MCF 10A (cell line): ENCODE data around the gene NINJ1. TPM values are rescaled to one million over a fixed set of nuclear protein-coding genes. Genes with fewer than 3 reads are reported as not detected.
A peak's percentile ranks its signal among the peaks of the same experiment; 100 is the strongest.

Experiments used
- BruUV-seq: library from RNA; stranded (reverse); fragments of 400-500 nt; replicated peaks from 2 replicates; lab custom pipeline; 2021; lab: Mats Ljungman, UMichigan
- CTCF ChIA-PET: fragments of 300-600 bp; sonication (Branson Sonifier 250); formaldehyde crosslinking; extraction: SDS; loops from one replicate; lab custom pipeline; 2021; ENCODE audit warnings: antibody characterized with exemption, inconsistent platforms; lab: Yijun Ruan, JAX
- POLR2A ChIA-PET: fragments of 300-600, 350-650 bp; sonication (Branson Sonifier 250); formaldehyde crosslinking; extraction: SDS; loops from one replicate; lab custom pipeline; 2020; ENCODE audit warnings: antibody characterized with exemption, inconsistent platforms; lab: Yijun Ruan, JAX
- DNase-seq: peaks from one replicate; pipeline ENCODE4 v3.0.0-alpha.2; 2018; ENCODE audit not compliant: unreplicated experiment
- H3K27ac Mint-ChIP-seq: one replicate; pipeline ENCODE4 v1.8.0; 2022; ENCODE audit warnings: mild to moderate bottlenecking, low read depth, mixed read lengths; ENCODE audit not compliant: unreplicated experiment
- H3K27me3 Mint-ChIP-seq: one replicate; pipeline ENCODE4 v1.8.0; 2022; ENCODE audit warnings: mixed read lengths; ENCODE audit not compliant: insufficient read depth, unreplicated experiment
- H3K36me3 Mint-ChIP-seq: one replicate; pipeline ENCODE4 v1.8.0; 2022; ENCODE audit warnings: mild to moderate bottlenecking, moderate library complexity, mixed read lengths; ENCODE audit not compliant: insufficient read depth, unreplicated experiment
- H3K4me1 Mint-ChIP-seq: one replicate; pipeline ENCODE4 v1.8.0; 2022; ENCODE audit warnings: mixed read lengths; ENCODE audit not compliant: insufficient read depth, unreplicated experiment
- H3K4me3 Mint-ChIP-seq: one replicate; pipeline ENCODE4 v1.8.0; 2022; ENCODE audit warnings: mild to moderate bottlenecking, moderate library complexity, mixed read lengths; ENCODE audit not compliant: unreplicated experiment
- H3K9me3 Mint-ChIP-seq: one replicate; pipeline ENCODE4 v1.8.0; 2022; ENCODE audit warnings: mixed read lengths; ENCODE audit not compliant: unreplicated experiment
- intact Hi-C: fragments of 100-400 bp; cut with micrococcal nuclease; formaldehyde crosslinking; loops from 2 replicates; pipeline ENCODE4 v1.14.1; 2022
- total RNA-seq: library from RNA; stranded (reverse); gene quantifications from 2 replicates; pipeline ENCODE4 v1.2.3, GENCODE V29; 2022
- TF ChIP-seq, protein P1 (sequence below): fragments of 200-600 bp; IDR thresholded peaks from one replicate; pipeline ENCODE4 v1.8.0; 2022; ENCODE audit warnings: antibody characterized with exemption, mild to moderate bottlenecking; ENCODE audit not compliant: unreplicated experiment

The NINJ1 gene
- total RNA-seq, 1 experiment from 2014 or later, result 64.7 TPM

DNA sequence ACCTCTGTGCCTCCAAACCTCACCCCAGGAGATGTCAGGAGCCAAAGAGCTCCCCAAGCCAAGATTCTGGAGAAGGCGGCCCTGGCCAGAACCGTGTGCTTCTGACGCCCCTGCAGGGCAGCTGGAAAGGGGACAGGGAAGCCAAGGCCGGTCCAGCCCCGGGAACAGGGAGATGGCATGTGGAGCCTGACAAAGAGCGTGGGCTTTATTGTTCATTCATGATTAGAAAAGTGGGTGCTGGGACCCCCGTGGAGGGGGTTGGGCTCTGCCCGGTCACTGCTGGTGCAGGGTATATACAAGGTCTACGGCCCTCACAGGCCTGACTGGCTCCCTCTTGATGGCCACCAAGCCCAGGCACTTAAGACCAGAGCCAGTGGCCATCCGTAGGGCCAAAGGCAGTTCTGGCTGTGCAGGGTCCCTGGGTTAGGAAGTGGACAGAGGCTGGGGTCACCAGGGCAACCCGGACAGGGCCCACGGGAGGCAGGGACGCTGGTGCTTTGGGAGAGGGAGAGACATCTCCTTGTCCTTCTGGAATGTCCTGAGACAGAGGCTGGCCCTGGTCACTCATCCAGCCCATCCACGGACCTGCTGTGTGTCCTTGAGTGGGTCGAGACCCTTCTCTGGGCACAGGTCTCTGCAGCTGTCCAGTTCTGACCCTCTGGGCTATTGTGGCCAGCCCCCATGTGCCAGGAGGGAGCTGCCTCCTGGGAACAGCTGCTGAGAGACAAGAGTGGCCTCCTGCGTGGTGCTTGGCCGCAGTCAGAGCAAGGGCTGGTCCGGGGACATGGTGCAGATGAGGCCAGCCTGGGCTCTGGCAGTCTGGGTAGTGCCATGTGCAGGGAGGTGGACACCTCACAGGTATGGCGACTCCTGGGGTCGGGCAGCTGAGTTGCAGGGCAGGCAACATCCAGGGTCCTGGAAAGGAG, 12.5 kb downstream of the NINJ1 start:
- peaks cover 22% of the 10 kb centered on the region for H3K4me1 Mint-ChIP-seq
- TF ChIP-seq, protein P1, sequence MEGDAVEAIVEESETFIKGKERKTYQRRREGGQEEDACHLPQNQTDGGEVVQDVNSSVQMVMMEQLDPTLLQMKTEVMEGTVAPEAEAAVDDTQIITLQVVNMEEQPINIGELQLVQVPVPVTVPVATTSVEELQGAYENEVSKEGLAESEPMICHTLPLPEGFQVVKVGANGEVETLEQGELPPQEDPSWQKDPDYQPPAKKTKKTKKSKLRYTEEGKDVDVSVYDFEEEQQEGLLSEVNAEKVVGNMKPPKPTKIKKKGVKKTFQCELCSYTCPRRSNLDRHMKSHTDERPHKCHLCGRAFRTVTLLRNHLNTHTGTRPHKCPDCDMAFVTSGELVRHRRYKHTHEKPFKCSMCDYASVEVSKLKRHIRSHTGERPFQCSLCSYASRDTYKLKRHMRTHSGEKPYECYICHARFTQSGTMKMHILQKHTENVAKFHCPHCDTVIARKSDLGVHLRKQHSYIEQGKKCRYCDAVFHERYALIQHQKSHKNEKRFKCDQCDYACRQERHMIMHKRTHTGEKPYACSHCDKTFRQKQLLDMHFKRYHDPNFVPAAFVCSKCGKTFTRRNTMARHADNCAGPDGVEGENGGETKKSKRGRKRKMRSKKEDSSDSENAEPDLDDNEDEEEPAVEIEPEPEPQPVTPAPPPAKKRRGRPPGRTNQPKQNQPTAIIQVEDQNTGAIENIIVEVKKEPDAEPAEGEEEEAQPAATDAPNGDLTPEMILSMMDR, result no peak
- BruUV-seq, result TSS peak; percentile 43
- DNase-seq, result no peak
- intact Hi-C loops, result no loop called here
- H3K27me3 Mint-ChIP-seq, result no peaks in the 10 kb centered on the region
- no peak overlapping the region for H3K27ac Mint-ChIP-seq
- no peak overlapping the region for H3K4me3 Mint-ChIP-seq
- no peaks in the 10 kb centered on the region for H3K9me3 Mint-ChIP-seq
- ChIA-PET POLR2A (interaction anchor here (0.9 to 3.1 kb wide), 2 partner anchors 17 to 26 kb away, joined by 4 to 23 read pairs; partner anchors contain the start of gene CARD19), CTCF (interaction anchor here (0.7 to 0.8 kb wide), 3 partner anchors 12 to 19 kb away, joined by 4 to 6 read pairs (median 5); no protein-coding TSS in a partner anchor)
- H3K36me3 Mint-ChIP-seq, result peaks cover 69% of the 10 kb centered on the region

DNA sequence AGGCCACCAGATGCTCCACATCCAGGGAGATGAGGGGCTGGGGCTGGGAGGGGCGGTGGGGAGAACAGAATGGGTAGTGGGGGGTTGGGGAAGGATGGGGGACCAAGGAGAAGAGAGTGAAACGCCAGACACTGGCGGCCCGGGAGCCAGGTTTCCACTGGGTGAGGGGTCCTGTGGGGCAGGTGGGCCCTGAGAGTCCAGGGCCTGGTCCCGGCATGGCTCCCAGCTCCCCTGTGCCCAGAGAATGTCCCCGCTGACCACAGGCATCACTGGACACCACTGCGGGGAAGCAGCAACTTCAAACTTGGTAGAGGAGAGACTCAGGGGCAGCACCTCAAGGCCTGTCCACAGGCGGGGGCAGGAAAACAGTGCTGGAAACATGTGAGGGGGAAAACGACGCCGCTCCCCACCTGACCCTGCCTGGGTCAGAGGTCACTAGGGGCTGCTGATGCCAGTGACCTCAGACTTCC, 13.2 kb downstream of the NINJ1 start:
- intact Hi-C loops, result loop anchor here (1.0 kb wide), 1 partner anchor 11 kb away; no protein-coding TSS in a partner anchor
- no TSS peak for BruUV-seq
- no peak overlapping the region for H3K27ac Mint-ChIP-seq
- H3K4me3 Mint-ChIP-seq, result no peak overlapping the region
- peaks cover 22% of the 10 kb centered on the region for H3K4me1 Mint-ChIP-seq
- H3K9me3 Mint-ChIP-seq, result no peaks in the 10 kb centered on the region
- TF ChIP-seq, protein P1, result no peak
- CTCF ChIA-PET, result interaction anchor here (0.7 to 3.7 kb wide), 3 partner anchors 12 to 17 kb away, joined by 4 to 26 read pairs (median 4); no protein-coding TSS in a partner anchor
- POLR2A ChIA-PET, result interaction anchor here (0.6 to 3.7 kb wide), 8 partner anchors 10 to 446 kb away, joined by 3 to 49 read pairs (median 6); partner anchors contain the start of genes CARD19 and NINJ1
- peaks cover 63% of the 10 kb centered on the region for H3K36me3 Mint-ChIP-seq
- no peaks in the 10 kb centered on the region for H3K27me3 Mint-ChIP-seq
- DNase-seq, result no peak

DNA sequence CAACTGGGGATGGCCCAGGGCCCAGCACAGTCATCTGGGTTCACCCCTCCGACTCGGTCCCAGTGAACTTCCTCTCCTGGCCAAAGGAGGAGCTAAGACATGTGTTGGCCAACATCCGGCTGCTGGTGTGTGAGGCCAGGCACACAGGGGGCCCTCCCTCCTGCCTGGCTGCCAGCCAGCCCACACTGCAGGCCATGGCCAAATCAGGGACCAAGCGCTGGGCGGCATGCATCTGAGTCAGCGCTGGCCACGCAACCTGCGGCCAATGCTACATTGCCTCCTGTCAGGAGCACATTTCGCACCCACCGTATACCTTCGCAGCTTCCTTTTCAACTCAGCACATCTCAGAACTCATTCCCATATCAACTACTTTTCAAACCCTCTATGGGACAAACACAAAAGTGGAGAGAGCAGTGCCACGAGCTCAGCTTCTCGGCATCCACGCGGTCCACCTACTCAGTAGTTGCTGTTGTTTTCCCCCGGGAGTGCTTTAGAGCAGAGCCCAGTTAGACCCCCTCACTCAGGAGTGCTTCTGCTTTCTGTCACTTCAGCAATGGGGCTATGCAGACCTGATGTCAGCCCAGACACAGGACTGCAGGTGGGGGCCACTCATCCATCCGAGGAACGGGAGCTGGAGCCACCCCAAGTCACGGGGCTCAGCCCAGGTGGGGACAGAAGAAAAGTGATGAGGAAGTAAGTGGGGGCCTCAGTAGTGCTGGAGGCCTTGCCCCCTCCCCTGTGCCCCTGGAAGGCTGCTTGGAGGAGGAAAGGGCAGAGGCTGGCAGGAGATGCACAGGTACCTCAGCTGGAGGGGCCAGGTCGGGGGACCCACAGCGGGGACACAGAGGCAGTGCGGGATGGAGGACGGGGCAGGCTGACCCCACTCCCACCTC, 13.9 kb downstream of the NINJ1 start:
- peak overlapping the region; percentile 45 for H3K4me3 Mint-ChIP-seq
- BruUV-seq, result TSS peak; percentile 93
- CTCF ChIA-PET, result interaction anchor here (0.7 to 3.7 kb wide), 8 partner anchors 12 to 183 kb away, joined by 3 to 26 read pairs (median 4); no protein-coding TSS in a partner anchor
- POLR2A ChIA-PET, result interaction anchor here (0.6 to 3.7 kb wide), 19 partner anchors 9 to 446 kb away, joined by 3 to 49 read pairs (median 4); partner anchors contain the start of genes CARD19, FAM120AOS and NINJ1
- H3K27ac Mint-ChIP-seq, result peak overlapping the region; percentile 94
- TF ChIP-seq, protein P1, result peak; percentile 29
- no peaks in the 10 kb centered on the region for H3K27me3 Mint-ChIP-seq
- H3K36me3 Mint-ChIP-seq, result peaks cover 56% of the 10 kb centered on the region
- DNase-seq, result peak; percentile 99
- H3K4me1 Mint-ChIP-seq, result peaks cover 22% of the 10 kb centered on the region
- intact Hi-C loops, result loop anchor here (1.0 kb wide), 1 partner anchor 12 kb away; no protein-coding TSS in a partner anchor
- no peaks in the 10 kb centered on the region for H3K9me3 Mint-ChIP-seq
